GM12892 (cell line): Measurements from ENCODE around the gene FRMPD4.

ENCODE experiments used
- POLR2A ChIP-seq: IDR thresholded peaks from 2 replicates; pipeline ENCODE4 v1.6.1; 2011; ENCODE audit warnings: low read depth, low read length, control low read depth
- POLR2AphosphoS5 ChIP-seq: IDR thresholded peaks from 2 replicates; pipeline ENCODE4 v1.6.1; 2011; ENCODE audit warnings: low read depth, low read length, control low read depth
- TAF1 ChIP-seq: IDR thresholded peaks from 2 replicates; pipeline ENCODE4 v1.6.1; 2011; ENCODE audit warnings: low read depth, mild to moderate bottlenecking, control low read depth, low read length, borderline replicate concordance

DNA sequence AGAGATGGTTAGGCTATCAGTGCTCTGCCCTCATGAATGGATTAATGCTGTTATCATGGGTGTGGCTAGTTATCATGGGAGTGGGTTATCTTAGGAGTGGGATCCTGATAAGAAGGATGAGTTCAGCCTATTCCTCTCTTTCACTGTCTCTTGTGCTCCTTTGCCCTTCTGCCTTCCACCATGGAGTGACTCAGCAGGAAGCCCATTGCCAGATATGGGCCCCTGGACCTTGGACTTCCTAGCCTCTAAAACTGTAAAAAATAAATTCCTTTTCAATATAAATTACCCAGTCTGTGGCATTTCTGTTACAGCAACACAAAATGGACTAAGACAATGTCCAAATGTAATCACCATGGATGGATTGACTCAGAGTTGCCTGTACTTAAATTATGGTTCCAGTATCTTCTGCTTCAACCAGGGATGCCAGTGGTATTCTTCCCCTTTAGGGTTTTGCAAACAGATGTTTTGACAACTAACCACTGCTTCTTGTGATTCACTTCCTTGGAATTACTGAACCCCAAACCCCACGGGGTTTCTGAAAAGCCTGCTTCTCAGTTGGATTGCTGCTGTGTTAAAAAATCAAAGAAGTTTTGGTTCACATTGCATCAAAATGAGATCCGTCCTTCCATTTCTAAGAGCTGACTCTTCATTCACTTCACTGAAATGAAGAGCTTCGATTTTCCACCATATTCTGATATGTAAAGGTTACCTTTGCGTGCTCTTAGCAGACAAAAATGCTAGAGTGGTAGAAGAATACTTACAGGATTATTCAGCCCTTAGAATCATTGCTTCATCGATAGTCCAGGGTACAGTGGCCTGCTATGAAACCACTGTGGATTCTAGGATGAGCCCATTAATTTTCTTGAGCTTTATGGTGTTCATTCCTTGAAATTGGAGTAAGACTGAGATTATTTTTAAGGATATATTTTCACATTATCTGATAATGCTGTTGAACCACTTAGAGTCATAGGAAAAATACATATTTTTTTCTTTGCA, 107.7 kb downstream of the FRMPD4 start:
- TF ChIP-seq POLR2AphosphoS5 (no peak), POLR2A (no peak), TAF1 (no peak)
